SW480 (cell line): ENCODE results near the gene GPC6.

ENCODE experiments used
- DNase-seq: peaks from one replicate; pipeline ENCODE4 v3.0.0-alpha.2; 2016; ENCODE audit warnings: low spot score

The GPC6 gene

GRCh38 chr13:93926425-93926824, 699.8 kb downstream of the GPC6 start:
- no peak for DNase-seq

- DNase-seq = no peak
Measured at GRCh38 chr13:93927431-93927830, 700.8 kb downstream of the GPC6 start.

DNA sequence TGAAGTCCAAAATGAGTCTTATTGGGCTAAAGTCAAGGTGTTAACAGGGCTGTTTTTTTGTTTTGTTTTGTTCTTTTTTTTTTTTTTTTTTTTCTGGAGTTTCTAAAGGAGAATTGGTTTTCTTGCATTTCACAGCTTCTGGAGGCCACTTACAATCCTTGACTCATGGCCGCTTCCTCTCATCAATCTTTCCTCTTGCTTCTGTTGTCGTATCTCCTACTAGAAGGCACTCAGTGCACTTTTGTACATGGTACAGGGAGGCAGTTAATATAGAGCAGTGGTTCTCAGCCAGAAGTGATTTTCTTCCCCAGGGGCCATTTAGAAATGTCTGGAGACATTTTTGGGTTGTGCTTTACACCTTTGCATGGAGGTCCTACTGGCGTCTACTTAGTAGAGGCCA, 706.3 kb downstream of the GPC6 start:
- no peak for DNase-seq

DNA sequence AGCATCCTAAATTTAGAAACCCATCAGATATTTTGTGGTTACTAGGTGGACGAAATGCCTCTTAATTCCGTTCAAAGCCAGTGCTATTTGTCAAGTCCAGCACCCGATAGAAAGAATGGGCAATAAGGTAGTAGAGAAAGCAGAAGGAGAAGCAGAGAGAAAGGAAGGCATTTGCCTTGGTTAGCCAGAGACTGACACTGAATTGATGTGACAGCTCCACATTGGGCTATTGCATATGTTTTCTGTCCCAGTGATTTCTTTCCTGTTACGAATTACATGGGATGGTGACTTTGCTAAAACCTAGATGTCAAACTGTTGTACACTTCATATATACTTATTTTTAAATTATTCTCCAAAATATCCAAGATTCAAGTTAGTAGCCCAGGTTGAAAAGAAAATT, 710.3 kb downstream of the GPC6 start:
- no peak for DNase-seq

- no peak for DNase-seq
Measured at GRCh38 chr13:93941444-93941843, 714.8 kb downstream of the GPC6 start.

GRCh38 chr13:93942016-93942415, 715.4 kb downstream of the GPC6 start:
- no peak for DNase-seq

GRCh38 chr13:93945621-93946020, 719.0 kb downstream of the GPC6 start:
- no peak for DNase-seq

- DNase-seq = no peak
Measured at GRCh38 chr13:93946994-93947393, 720.4 kb downstream of the GPC6 start.

GRCh38 chr13:93947651-93948050, 721.0 kb downstream of the GPC6 start:
- DNase-seq = no peak

DNA sequence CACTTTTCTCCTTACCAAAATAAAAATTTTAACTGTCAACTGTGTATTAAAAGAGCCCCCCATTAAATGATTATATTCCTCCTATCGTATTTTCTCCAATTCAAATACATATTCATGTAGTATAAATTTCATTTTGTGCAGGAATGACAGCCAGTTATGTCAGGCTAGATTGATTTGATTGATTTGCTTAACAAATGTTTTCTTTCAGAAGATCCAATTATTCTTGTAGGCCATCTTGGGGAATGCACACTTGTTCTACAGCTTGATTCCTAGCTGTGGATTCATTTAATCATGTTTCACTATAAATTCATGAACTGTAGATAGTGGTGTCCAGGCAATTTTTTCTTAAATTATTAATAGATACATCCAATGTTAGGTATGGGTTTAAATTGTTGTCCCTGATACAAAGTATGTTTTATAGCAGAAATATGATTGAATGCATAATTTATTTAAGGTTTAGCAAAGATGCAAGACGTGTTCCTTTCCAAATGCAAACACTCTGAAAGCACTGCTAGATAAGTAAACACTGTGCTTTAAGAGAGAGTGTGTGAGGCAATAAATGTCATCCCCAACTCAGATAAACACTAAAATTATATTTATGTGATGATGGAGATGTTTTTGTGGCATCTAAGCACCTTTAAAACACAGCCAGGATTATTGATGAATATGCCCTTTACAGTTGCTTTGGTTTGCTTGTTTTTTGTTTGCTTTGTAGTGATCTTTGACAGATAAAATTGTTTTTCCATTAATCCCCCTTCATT, 721.7 kb downstream of the GPC6 start:
- DNase-seq = no peak

DNA sequence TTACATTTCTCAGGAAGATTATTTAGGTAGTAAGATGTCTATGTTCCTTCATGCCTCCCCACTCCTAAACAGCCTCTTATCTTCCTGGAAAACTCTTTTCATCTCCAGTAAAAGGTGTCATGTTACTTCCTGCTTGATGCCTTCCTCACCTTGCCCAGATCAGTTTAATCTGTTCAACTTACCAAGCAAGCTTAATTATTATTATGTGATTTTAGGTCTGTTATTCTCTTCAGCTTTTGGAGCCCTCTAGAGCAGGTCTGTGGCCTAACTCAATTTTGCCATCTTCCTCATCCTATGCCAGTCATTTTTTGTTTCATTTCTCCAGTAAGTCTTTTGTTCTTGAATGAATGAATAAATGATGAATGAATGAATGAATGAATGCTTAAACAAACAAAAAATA, 724.5 kb downstream of the GPC6 start:
- no peak for DNase-seq

- no peak for DNase-seq
Measured at GRCh38 chr13:93951951-93952350, 725.3 kb downstream of the GPC6 start.

- DNase-seq = no peak
Measured at GRCh38 chr13:93953841-93954240, 727.2 kb downstream of the GPC6 start.

GRCh38 chr13:93955904-93956303, 729.3 kb downstream of the GPC6 start:
- no peak for DNase-seq

DNA sequence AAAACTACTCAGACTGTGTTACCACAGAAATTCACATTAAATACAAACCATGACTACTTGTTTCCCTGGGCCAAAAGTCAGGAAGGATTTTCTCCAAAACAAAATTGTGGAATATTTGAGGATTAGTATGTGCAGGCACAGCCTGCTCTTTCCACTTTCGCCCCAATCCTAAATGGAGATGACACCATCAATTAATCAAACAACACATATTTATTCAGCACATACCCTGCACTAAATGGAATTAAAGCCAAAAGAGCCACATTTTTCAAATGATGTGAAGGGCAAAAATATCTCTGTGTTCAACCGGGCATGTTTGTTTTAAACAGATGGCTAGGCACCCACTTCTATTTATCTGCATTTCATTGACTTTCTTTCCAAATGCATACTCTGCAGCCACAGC, 729.8 kb downstream of the GPC6 start:
- DNase-seq = no peak

- no peak for DNase-seq
Measured at GRCh38 chr13:93957371-93957770, 730.8 kb downstream of the GPC6 start.

DNA sequence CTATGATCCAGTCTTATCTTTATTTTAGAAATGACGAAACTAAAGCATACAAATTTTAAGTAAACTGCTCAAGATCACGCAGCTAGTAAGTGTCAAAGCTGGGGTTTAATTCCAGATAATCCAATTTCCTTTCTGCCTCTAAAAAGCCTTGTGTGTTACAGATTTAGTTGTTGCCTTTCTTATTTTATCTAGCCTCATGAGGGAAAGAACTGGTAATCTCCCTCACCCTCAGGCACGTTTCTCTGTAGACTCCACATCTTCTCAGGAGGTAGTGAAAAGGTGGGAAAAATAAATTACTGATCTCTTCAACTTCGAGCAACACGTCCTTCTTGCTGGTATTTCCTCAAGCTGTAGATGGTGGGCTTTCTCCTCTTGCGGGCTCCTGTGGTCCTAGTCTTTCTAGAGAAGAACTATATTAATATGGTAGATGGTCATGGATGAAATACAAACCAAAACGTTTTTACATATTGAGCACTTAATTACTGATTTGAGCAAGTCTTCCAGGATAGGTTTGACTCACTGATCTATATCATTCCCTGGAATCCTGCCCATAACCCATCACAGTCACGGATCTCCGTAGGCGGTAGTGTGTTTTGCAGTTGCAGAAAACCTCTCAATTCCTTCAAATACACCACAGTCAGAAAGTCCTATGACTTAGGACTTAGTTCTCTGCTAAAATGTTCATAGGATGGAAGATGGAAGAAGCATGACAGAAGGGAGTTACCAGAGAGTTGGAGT, 733.4 kb downstream of the GPC6 start:
- no peak for DNase-seq

DNA sequence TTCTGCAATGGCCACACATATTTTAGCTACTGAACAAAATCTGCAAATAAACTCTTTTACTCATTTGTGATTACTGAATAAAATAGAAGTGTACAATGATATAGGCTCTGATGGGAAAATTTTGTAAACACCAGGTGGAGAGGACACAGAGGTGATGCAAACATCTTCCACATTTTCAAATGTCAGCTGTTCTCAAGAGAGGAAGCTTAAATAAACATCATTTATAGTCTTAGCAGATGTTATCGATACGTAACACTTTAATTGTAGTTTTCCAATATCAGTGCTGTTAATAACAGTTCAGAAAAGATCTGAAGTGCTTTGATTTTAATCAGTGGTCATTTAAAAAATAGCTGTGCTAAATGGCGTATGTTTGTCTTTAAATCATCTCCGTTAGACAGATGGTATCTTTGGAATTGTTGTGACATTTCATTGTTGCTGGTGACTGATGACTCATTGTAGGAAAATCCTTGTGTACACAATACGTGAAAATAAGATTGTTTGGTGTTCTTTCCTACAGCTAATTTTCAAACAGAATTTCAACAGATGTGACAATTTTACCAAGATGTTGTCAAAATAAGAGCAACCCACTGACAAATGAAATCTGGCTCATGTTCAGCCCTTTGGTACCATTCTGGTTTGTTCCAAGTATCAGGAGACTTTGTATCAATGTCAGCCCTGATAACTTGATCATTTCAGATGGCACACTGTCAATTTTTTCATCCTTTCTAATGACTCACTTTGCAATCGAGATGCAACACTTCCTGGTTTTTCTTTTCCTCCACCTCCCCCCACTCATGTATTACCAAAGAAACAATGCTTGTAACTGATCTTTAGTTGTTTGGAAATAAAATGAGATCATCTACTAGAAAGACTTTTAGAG, 736.9 kb downstream of the GPC6 start:
- DNase-seq = peak; percentile 11

GRCh38 chr13:93964146-93964512, 737.5 kb downstream of the GPC6 start:
- no peak for DNase-seq

- DNase-seq = no peak
Measured at GRCh38 chr13:93965587-93965986, 739.0 kb downstream of the GPC6 start.

DNA sequence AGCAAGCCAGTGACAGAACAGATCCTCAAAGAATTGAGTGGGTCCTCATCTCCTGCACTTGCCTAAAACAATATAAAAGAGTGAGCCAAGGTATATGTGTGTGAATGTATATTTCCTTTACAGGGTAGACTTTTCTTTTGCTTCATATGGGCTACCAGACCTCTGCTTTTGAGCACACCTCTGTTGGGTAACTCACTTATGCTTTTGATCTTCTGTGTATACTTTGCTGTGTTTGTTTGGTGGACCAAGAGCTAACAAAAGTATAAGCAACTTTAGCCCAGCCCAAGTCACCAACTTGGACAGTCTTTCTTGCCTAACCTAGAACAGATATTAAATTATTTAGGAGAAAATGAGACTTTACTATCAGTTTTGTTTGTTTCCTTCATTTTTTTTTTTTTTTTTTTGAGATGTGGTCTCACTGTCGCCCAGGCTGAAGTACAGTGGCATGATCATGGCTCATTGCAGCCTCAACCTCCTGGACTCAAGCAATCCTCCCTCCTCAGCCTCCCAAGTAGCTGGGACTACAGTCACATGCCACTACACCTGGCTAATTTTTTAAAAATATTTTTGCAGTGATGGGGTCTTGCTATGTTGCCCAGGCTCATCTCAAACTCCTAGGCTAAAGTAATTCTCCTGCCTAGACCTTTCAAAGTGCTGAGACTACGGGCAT, 739.8 kb downstream of the GPC6 start:
- DNase-seq = no peak

DNA sequence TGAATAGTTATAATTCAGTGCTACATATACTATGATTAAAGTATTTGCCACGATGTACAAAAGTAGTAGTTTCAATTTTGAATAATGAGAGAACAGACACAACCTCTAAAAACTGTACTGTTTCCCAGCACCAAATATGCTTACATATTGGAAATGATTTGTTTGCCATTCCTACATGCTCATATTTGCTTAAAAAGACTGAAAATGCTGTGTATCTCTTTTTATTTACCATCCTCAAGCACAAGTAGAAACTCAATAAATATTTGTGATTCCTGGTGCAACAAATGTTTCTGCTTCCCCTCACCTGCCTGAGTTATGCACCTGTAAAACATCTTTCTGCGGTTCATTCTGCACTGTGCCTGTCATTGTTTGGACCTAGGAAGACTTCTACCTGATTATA, 740.7 kb downstream of the GPC6 start:
- DNase-seq = no peak
